Stimulated activated CD4-positive, alpha-beta T cell treated with anti-CD3 and anti-CD28 coated beads, Interleukin-1b, Interleukin-23, amount 100 ng/mL, for 1 hour (primary cell): ENCODE measurements around the gene NLRP6.
"Not testable (repeated sequence)": the region's sequence is repeated elsewhere in the genome, so short reads cannot be mapped to it uniquely, and the experiment has no call there.

Experiments used
- DNase-seq, 2 donors: peaks; one replicate each; pipeline ENCODE4 v3.0.0-alpha.2; 2020; ENCODE audit warnings: low read depth in 2 of 2

The NLRP6 gene

DNA sequence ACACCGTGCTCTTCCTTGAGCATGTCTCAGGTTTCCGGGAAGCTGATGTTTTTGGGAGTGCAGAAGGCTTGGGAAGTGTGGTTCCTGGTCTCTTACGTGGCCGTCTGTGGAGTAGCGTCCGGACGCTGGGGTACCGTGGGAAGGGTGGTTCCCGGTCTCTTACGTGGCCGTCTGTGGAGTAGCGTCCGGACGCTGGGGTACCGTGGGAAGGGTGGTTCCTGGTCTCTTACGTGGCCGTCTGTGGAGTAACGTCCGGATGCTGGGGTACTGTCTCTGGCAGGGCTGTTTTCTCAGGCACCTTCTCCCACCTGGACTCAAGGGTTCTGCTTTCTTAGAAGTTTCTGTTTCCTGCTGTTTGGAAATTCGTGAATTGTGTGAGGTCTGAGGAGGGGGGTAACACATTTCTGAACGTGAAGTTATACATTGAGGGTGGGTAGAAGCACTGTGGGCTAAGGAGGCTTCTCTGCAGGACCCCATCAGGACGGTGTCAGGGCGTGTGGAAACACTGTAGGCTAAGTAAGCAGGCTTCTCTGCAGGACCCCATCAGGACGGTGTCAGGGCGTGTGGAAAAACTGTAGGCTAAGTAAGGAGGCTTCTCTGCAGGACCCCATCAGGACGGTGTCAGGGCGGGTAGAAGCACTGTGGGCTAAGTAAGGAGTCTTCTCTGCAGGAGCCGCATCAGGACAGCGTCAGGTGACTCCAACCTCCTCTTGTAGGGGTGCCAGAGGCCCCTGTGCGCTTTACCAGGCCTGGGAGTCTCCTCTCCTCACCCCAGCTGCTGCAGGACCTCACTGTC, 47.8 kb downstream of the NLRP6 start:
- DNase-seq = no peak

DNA sequence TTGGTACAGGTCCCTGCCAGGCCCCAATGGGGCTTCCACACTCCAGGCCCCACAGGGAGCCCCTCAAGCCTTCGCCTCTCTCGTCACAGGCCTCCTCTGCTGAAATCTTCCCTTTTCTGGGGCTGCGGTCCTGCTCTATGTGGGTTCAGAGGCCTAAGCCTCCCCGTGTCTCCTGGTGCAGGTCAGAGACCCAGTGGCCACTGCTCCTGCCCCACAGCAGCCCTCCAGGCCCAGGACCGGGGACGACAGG, 48.3 kb downstream of the NLRP6 start:
- no peak for DNase-seq

DNA sequence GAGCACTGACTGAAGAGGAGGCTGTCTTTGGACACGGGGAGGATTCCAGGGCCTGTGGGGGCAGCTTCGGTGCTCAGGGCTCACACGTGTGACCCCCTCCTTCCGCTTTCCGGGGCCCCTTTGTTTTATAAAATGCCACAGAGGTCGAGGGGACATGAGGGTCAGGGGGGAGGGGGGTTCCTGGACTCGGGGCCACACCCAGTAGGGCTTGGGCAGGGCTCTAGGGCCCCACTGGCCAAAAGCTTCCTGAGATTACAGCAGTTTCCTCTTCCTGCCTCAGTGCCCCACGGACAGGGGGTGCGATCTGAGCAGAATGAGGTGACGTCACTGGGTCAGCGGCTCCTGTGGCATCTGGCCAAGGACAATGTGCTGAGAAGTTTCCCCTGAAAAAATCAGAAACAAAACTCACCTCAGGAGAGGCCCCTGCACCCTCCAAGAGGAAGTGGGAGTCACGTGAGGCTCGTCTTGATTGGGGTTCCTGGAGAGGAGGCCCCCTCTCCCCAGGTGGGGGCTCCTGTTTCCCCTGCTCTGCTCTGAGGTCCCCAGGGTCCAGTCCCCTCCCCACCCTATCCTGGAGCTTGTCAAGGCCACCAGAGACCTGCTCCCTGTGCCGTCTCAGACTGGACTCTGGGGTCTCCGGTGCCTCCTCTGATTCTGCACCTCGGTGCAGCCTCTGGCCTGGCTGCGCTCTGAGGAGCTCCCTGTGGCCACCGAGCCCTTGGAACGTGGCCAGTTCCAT, 48.8 kb downstream of the NLRP6 start:
- no peak for DNase-seq

DNA sequence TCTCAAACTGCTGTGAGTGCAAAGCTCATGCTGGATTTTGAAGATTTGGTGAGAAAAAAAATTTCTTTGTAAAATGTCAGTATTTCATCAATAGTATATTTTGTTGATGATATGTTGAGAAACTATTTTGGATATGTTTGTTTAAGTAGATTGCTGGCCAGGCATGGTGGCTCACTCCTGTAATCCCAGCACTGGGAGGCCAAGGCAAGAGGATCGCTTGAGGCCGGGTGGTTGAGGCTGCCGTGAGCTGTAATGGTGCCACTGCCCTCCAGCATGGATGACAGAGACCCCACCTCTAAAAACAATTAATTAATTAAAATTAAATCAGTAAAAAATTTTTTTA, 49.3 kb downstream of the NLRP6 start:
- no peak for DNase-seq

DNA sequence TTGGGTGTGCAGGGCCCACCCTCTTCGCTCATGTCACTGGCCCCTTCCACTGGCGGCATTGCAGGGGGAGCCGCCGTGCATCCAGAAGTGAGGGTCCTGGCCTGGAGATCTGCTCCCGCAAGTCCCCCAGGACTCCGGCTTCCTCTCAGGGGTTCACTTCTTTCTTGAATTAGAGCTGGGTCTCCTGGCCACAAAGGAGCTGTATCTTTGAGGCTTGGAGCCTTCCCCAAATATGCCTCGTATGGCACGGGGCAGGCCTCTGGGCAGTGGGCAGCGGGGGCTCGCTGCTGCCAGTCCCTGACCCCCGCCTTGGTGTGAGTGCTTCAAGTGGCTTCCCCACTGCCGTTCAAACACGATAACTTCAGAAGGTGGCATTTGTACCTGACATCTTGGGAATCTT, 49.8 kb downstream of the NLRP6 start:
- DNase-seq = no peak

DNA sequence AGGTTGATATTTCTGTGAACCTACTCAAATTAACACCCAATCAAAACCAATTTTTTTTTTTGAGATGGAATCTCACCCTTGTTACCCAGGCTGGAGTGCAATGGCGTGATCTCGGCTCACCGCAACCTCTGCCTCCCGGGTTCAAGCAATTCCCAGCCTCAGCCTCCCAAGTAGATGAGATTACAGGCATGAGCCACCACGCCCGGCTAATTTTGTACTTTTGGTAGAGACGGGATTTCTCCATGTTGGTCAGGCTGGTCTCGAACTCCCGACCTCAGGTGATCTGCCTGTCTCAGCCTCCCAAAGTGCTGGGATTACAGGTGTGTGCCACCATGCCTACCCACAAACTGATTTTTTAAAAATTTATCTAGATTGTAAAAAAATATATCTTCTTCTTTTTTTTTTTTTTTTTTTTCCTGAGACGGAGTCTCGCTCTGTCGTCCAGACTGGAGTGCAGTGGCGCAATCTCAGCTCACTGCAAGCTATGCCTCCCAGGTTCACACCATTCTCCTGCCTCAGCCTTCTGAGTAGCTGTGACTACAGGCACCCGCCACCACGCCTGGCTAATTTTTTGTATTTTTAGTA, 50.4 kb downstream of the NLRP6 start:
- DNase-seq = not testable (repeated sequence)

DNA sequence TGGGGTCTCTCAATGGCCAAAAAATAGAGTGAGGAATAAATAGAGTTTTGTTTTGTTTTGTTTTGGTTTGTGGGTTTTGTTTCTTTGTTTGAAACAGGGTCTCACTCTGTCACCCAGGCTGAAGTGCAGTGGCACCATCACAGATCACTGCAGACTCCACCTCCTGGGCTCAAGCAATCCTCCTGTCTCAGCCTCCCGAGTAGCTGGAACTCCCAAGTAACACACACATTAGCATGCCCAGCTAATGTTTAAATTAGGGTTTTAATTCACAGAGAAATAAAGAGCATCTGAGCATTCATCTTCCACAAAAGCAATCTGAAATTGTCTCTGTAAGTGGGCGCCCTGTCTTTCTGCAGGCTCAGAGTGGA, 51.7 kb downstream of the NLRP6 start:
- DNase-seq = no peak

DNA sequence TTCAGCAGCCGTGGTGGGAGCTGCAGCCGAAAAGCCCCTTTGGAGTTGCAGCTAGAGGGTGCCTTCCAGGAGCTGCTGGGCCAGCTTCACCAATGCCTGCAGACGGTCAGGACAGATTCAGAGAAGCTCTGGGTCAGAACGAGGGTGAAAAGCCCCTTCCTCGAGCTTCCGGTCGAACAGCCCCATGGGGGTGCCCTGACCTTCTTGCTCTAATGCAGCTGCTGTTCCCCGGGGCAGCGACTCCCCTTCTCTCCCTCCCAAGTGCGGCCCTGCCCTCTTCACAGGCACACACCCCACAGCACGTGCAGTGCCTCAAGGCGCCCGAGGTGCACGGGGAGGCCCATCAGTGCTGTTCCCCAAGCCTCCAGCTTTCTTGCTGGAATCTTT, 52.1 kb downstream of the NLRP6 start:
- DNase-seq = no peak

DNA sequence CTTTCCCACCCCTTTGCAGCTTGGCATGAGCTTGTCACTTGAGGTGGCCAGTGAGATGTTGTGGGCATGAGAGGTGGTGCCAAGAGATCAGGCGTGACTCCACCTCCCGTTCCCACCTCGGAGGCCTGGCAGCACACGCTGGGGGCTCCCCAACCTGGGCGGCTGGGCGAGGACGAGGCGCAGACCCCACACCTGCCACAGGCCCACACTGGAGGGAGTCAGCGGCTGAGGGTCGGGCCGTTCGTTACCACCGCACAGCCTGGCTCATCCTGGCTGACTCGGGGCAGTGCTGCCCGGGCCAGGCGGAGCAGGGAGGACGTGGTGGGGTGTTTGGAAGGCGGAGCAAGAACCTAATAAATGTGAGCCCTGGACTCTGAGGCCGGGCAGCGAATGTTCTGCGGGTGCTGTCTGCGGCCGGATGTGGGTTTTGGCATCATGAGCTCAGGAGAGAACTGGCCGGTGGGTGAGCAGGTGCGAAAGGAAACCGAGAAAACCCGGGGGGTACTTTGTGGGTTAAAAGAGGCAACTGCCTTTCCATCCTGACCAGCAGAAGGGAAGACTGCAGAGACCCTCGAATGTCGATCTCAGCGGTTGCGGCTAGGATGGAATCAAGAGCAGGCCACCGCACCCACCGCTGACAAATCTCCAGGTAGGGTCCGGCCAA, 52.6 kb downstream of the NLRP6 start:
- no peak for DNase-seq

DNA sequence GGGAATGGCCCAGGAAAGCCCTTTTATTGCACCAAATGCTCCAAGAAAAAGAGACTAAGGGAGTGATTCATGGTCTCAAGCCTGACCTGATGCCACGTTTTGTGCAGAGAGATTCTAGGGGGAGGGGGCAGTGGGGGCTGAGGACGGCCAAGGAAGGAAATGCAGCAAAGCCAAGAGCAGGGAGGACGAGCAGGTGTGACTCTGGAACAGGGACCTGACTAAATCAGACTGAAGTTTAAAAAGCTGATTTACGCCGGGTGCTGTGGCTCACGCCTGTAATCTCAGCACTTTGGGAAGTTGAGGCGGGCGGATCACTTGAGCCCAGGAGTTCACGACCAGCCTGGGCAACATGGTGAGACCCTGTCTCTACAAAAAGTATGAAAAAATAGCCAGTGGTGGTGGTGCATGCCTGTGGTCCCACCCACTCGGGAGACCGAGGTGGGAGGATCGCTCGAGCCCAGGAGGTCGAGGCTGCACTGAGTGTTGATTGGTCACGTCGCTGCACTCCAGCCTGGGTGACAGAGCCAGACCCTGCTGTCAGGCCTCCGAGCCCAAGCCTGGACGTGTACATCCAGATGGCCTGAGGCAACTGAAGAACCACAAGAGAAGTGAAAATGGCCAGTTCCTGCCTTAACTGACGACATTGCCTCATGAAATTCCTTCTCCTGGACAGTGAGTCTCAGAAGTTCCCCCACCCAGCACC, 53.3 kb downstream of the NLRP6 start:
- no peak for DNase-seq

DNA sequence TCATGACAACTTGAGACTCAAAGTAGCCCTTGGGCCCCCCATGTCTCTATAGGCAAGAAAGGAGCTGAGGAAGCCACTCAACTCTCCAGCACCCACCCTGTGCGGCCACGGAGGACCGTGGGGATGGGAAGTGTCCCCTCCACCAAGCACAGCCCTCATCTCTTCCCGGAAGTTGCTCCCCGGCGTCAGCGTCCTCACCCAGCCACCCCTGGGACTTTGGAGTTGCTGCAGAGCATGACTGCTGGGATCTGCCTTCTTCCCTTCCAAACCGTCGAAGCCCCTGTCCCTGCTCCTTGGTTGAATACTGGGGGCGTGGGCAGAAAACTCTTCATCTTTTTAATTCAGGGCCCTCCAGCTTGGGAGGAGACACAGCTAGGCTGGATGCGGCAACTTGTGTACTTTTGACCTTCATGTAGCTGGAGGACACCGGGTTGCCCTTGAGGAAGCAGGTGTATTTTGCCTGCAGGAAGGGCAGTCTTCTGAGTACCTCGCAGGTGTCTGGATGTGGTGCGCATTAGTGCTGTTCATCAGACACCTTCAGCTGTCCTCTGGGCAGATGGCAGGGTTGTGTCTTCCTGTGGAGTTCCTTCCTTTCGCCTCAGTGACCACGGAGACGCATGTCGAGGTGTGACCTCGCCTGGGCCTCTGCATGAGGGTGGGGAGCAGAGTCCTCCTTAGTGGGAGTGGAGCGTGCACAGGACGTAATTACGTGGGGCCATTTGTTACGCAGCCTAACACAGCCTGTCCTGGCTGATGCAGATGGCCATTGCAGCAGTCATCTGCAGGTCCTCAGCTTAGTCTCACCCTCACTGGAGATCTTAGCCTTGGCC, 54.7 kb downstream of the NLRP6 start:
- no peak for DNase-seq

DNA sequence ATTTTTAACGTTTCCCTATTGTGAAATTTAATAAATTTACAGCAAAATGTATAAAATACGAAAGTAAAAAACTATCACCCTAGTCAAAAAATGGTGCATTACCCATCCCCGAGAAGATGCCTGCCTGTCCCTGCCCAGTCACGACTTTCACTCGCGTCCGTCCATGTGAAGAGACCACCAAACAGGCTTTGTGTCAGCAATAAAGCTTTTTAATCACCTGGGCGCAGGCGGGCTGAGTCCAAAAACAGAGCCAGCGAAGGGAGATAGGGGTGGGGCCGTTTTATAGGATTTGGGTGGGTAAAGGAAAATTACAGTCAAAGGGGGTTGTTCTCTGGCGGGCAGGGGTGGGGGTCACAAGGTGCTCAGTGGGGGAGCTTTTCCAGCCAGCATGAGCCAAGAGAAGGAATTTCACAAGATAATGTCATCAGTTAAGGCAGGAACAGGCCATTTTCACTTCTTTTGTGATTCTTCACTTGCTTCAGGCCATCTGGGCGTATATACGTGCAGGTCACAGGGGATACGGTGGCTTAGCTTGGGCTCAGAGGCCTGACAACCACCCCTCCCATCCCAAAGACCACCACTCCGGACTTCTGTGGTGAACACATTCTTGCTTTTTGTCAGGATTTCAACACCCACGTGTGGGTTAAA, 55.5 kb downstream of the NLRP6 start:
- not testable (repeated sequence) for DNase-seq

DNA sequence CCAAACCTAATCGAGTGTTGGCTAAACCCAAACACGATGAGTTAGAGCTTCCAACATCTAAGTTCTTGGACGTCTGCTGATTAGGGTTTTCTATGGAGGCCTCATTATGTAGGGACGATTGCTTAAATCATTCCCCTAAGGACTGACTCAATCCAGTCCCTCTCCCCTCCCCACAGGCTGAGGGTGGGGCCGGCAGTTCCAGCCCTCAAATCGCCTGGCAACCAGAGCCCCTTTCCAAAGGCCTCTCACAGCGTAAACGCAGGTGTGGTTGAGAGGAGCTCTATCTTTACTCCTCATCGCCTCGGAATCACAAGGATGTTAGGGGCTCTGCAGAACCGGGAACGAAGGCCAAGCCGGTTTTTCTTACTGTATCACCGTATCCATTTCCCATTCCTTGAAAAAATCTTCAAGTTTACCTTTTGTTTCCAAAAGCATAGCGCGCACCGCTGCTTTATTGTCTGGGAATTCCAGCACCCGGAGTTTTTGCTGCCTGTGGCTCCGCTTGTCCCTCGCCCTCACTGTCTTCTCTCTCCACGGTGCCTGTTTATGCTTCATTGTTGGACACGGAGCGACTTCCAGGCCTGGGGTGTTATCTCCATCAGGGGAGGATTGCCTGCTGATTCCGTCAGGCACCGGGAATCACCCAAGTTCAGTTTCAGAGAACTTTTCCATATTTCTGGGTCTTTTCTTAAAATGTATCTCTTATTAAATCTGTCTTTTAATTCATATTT, 56.2 kb downstream of the NLRP6 start:
- no peak for DNase-seq
